Common myeloid progenitor, CD34-positive (primary cell): Measurements from ENCODE around the gene FAM184A.
A peak's percentile ranks its signal among the peaks of the same experiment; 100 is the strongest.
"Not testable (repeated sequence)": the region's sequence is repeated elsewhere in the genome, so short reads cannot be mapped to it uniquely, and the experiment has no call there.

Experiments
- CTCF ChIA-PET: fragments of 350-600 bp; sonication (Branson Sonifier 250); formaldehyde crosslinking; loops from one replicate; lab custom pipeline; 2021; ENCODE audit warnings: antibody characterized with exemption; lab: Charles Lee
- POLR2A ChIA-PET: fragments of 350-600 bp; sonication (Branson Sonifier 250); formaldehyde crosslinking; loops from one replicate; lab custom pipeline; 2021; ENCODE audit warnings: antibody characterized with exemption; lab: Charles Lee
- DNase-seq, 3 donors: peaks; one replicate each; pipeline versions ENCODE4 v3.0.0 to v3.0.0-alpha.2; 2013
- H3K27ac ChIP-seq, 2 experiments: 1 replicate in 1 of 2; 2 replicates in 1 of 2; pipeline ENCODE4 v1.7.0; 2013; ENCODE audit warnings: inconsistent platforms in 2 of 2, low read length in 2 of 2, mild to moderate bottlenecking in 2 of 2, low read depth in 1 of 2, moderate library complexity in 1 of 2; ENCODE audit not compliant: severe bottlenecking in 2 of 2, insufficient read depth in 1 of 2, poor library complexity in 1 of 2
- H3K27me3 ChIP-seq, 5 experiments: replicated peaks in 2 of 5; 1 replicate in 3 of 5; 2 replicates in 2 of 5; pipeline versions ENCODE4 v1.6.1 to v1.7.0; 2013; ENCODE audit warnings: low read length in 4 of 5, mild to moderate bottlenecking in 2 of 5, moderate library complexity in 2 of 5, inconsistent platforms in 1 of 5; ENCODE audit not compliant: insufficient read depth in 5 of 5, control insufficient read depth in 4 of 5
- H3K36me3 ChIP-seq, 4 experiments: 1 replicate in 2 of 4; 2 replicates in 2 of 4; pipeline versions ENCODE4 v1.6.1 to v1.7.0; 2013; ENCODE audit warnings: low read length in 3 of 4, control low read depth in 1 of 4, mild to moderate bottlenecking in 1 of 4; ENCODE audit not compliant: control insufficient read depth in 4 of 4, insufficient read depth in 4 of 4
- H3K4me1 ChIP-seq, 4 experiments: 1 replicate in 3 of 4; 2 replicates in 1 of 4; pipeline versions ENCODE4 v1.6.1 to v1.7.1; 2013; ENCODE audit warnings: low read length in 3 of 4, mild to moderate bottlenecking in 3 of 4, control low read depth in 1 of 4, inconsistent platforms in 1 of 4, moderate library complexity in 1 of 4; ENCODE audit not compliant: control insufficient read depth in 4 of 4, insufficient read depth in 4 of 4; ENCODE audit errors: control extremely low read depth in 1 of 4
- H3K4me3 ChIP-seq, 7 experiments: 1 replicate in 4 of 7; 2 replicates in 3 of 7; pipeline versions ENCODE4 v1.5.1 to v1.7.0; 2013; ENCODE audit warnings: mild to moderate bottlenecking in 7 of 7, low read length in 6 of 7, moderate library complexity in 6 of 7, inconsistent platforms in 2 of 7, low read depth in 2 of 7, control low read depth in 1 of 7; ENCODE audit not compliant: insufficient read depth in 4 of 7, control insufficient read depth in 1 of 7; ENCODE audit errors: extremely low read depth in 1 of 7
- H3K9me3 ChIP-seq, 5 experiments: 1 replicate in 4 of 5; 2 replicates in 1 of 5; pipeline versions ENCODE4 v1.6.1 to v1.7.1; 2013; ENCODE audit warnings: low read length in 4 of 5, mild to moderate bottlenecking in 2 of 5, inconsistent platforms in 1 of 5, low read depth in 1 of 5, moderate library complexity in 1 of 5; ENCODE audit not compliant: control insufficient read depth in 4 of 5, insufficient read depth in 2 of 5; ENCODE audit errors: control extremely low read depth in 1 of 5
- WGBS: methylation state at CpG from one replicate; pipeline ENCODE4 v1.1.5; 2013; ENCODE audit not compliant: insufficient coverage; 5-methylcytosine and 5-hydroxymethylcytosine counted together

Gene FAM184A

GRCh38 chr6:119100115-119100514 lies 21.7 kb upstream of the FAM184A start:
- WGBS = 100% methylated on average over 1 of the region's 1 CpG
- CTCF ChIA-PET = interaction anchor here (0.7 to 1.5 kb wide), 4 partner anchors 9 to 323 kb away, joined by 3 to 4 read pairs (median 4); no protein-coding TSS in a partner anchor
- POLR2A ChIA-PET = no interaction called here
- no peak overlapping the region for H3K27ac ChIP-seq
- no peaks in the 10 kb centered on the region for H3K27me3 ChIP-seq
- DNase-seq = no peak
- H3K36me3 ChIP-seq = no peaks in the 10 kb centered on the region
- H3K9me3 ChIP-seq = no peaks in the 10 kb centered on the region
- H3K4me3 ChIP-seq = no peak overlapping the region
- H3K4me1 ChIP-seq = no peaks in the 10 kb centered on the region

- H3K36me3 ChIP-seq, H3K27me3 ChIP-seq, H3K27ac ChIP-seq, H3K4me3 ChIP-seq, DNase-seq, H3K4me1 ChIP-seq, POLR2A ChIA-PET, H3K9me3 ChIP-seq: not testable (repeated sequence)
- 95% methylated on average over 6 of the region's 9 CpGs for whole genome bisulfite sequencing
- CTCF ChIA-PET = interaction anchor here (1.0 kb wide), 1 partner anchor 11 kb away, joined by 3 read pairs; no protein-coding TSS in a partner anchor
Measured at GRCh38 chr6:119097815-119098361, 19.4 kb upstream of the FAM184A start.

GRCh38 chr6:119096721-119097565 lies 18.5 kb upstream of the FAM184A start:
- ChIA-PET POLR2A (no interaction called here), CTCF (interaction anchor here (1.0 kb wide), 1 partner anchor 12 kb away, joined by 3 read pairs; no protein-coding TSS in a partner anchor)
- Histone ChIP-seq H3K4me1 (no peaks in the 10 kb centered on the region), H3K9me3 (no peaks in the 10 kb centered on the region), H3K27me3 (no peaks in the 10 kb centered on the region), H3K27ac (no peak overlapping the region), H3K36me3 (no peaks in the 10 kb centered on the region), H3K4me3 (no peak overlapping the region)
- WGBS = 23% methylated on average over 5 of the region's 6 CpGs
- DNase-seq = no peak

- H3K27ac ChIP-seq = no peak overlapping the region
- no peaks in the 10 kb centered on the region for H3K9me3 ChIP-seq
- H3K36me3 ChIP-seq = no peaks in the 10 kb centered on the region
- H3K27me3 ChIP-seq = no peaks in the 10 kb centered on the region
- no CpG with 5 or more reads among the region's 2 CpGs for WGBS
- H3K4me1 ChIP-seq = no peaks in the 10 kb centered on the region
- DNase-seq = no peak
- POLR2A ChIA-PET = no interaction called here
- CTCF ChIA-PET = interaction anchor here (1.2 to 1.3 kb wide), 3 partner anchors 9 to 127 kb away, joined by 3 to 4 read pairs (median 3); no protein-coding TSS in a partner anchor
- H3K4me3 ChIP-seq = no peak overlapping the region
Measured at GRCh38 chr6:119090256-119090655, 11.8 kb upstream of the FAM184A start.

GRCh38 chr6:119084784-119085183 lies 6.3 kb upstream of the FAM184A start:
- CTCF ChIA-PET = no interaction called here
- no peak for DNase-seq
- no peaks in the 10 kb centered on the region for H3K4me1 ChIP-seq
- H3K9me3 ChIP-seq = peaks cover 0 to 13% (median 7%) of the 10 kb centered on the region in 5 experiments
- WGBS = 100% methylated on average over 1 of the region's 1 CpG
- POLR2A ChIA-PET = no interaction called here
- peaks cover 0 to 11% (median 4%) of the 10 kb centered on the region in 5 experiments for H3K27me3 ChIP-seq
- H3K27ac ChIP-seq = no peak overlapping the region
- H3K36me3 ChIP-seq = no peaks in the 10 kb centered on the region
- no peak overlapping the region for H3K4me3 ChIP-seq

- peaks cover 3 to 10% (median 8%) of the 10 kb centered on the region in 4 experiments for H3K4me1 ChIP-seq
Measured at GRCh38 chr6:119083007-119083406, 4.5 kb upstream of the FAM184A start.

More at GRCh38 chr6:119083007-119083406, 4.5 kb upstream of the FAM184A start:
- peak in 1 of 3 donors; percentile 5 for DNase-seq
- CTCF ChIA-PET = no interaction called here
- H3K4me3 ChIP-seq = no peak overlapping the region
- peaks cover 0 to 13% (median 7%) of the 10 kb centered on the region in 5 experiments for H3K9me3 ChIP-seq
- POLR2A ChIA-PET = no interaction called here
- no peak overlapping the region for H3K27ac ChIP-seq
- peaks cover 0 to 14% (median 5%) of the 10 kb centered on the region in 5 experiments for H3K27me3 ChIP-seq
- WGBS = 93% methylated on average over 5 of the region's 5 CpGs
- no peaks in the 10 kb centered on the region for H3K36me3 ChIP-seq
